ENCODE data around the gene FAM174B. TPM values are rescaled to one million over a fixed set of nuclear protein-coding genes. Genes with fewer than 3 reads are reported as not detected.

FAM174B gene
- total RNA-seq, 1 donor from 2014 or later, result 24.0 TPM

DNA sequence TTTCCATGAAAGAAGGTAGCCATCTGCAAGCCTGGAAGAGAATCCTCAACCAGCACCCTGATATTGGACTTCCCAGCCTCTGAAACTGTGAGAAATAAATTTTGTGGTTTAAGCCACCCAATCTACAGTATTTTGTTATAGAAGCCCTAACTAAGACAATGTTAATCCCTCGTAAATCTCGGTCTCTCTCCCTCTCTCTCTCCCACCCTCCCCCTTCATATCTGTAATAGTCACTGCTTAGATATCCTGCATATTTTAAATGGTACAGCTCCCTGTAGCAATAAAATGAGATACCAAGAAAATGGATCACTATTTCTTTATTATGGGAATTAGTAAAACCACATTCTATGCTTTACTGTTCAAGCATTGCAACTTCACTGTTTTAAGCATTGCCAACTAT, 21.0 kb upstream of the FAM174B start:
- Mint-ChIP-seq H3K4me1 (ENCODE audit: low read depth) (peaks cover 10% of the 10 kb centered on the region), H3K27me3 (ENCODE audit: low read depth) (peaks cover 9% of the 10 kb centered on the region), H3K4me3 (ENCODE audit: unreplicated experiment) (no peak overlapping the region), H3K36me3 (ENCODE audit: low read depth) (no peaks in the 10 kb centered on the region), H3K9me3 (ENCODE audit: low read depth) (peaks cover 5% of the 10 kb centered on the region), H3K27ac (ENCODE audit: unreplicated experiment) (no peak overlapping the region)
- DNase-seq (ENCODE audit: low spot score), result no peak
- TF ChIP-seq, protein P1, sequence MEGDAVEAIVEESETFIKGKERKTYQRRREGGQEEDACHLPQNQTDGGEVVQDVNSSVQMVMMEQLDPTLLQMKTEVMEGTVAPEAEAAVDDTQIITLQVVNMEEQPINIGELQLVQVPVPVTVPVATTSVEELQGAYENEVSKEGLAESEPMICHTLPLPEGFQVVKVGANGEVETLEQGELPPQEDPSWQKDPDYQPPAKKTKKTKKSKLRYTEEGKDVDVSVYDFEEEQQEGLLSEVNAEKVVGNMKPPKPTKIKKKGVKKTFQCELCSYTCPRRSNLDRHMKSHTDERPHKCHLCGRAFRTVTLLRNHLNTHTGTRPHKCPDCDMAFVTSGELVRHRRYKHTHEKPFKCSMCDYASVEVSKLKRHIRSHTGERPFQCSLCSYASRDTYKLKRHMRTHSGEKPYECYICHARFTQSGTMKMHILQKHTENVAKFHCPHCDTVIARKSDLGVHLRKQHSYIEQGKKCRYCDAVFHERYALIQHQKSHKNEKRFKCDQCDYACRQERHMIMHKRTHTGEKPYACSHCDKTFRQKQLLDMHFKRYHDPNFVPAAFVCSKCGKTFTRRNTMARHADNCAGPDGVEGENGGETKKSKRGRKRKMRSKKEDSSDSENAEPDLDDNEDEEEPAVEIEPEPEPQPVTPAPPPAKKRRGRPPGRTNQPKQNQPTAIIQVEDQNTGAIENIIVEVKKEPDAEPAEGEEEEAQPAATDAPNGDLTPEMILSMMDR (IDR thresholded peaks at IDR 0.05), result no peak

DNA sequence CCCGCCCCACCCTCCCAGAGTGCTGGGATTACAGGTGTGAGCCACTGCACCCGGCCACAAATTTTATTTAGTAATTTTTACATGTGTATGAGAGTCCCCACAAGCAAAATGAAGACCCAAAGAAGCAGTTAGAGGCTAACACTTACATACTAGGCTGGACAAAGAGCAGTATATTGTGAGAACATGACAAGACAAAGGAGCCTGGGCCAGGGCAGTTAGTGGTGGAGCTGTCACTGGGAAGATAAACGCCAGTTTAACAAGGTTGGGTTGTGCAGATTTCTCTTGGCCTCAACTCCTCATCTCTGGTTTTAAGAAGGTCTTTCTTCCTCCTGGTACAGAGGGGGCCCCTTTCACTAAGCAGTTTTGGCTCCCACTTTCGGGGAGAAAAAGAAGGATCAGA, 19.9 kb upstream of the FAM174B start:
- Mint-ChIP-seq H3K4me3 (ENCODE audit: unreplicated experiment) (no peak overlapping the region), H3K27me3 (ENCODE audit: low read depth) (peaks cover 14% of the 10 kb centered on the region), H3K9me3 (ENCODE audit: low read depth) (peaks cover 5% of the 10 kb centered on the region), H3K36me3 (ENCODE audit: low read depth) (no peaks in the 10 kb centered on the region), H3K4me1 (ENCODE audit: low read depth) (peaks cover 4% of the 10 kb centered on the region), H3K27ac (ENCODE audit: unreplicated experiment) (no peak overlapping the region)
- no peak for DNase-seq (ENCODE audit: low spot score)
- TF ChIP-seq, protein P1 (IDR thresholded peaks at IDR 0.05), result no peak

DNA sequence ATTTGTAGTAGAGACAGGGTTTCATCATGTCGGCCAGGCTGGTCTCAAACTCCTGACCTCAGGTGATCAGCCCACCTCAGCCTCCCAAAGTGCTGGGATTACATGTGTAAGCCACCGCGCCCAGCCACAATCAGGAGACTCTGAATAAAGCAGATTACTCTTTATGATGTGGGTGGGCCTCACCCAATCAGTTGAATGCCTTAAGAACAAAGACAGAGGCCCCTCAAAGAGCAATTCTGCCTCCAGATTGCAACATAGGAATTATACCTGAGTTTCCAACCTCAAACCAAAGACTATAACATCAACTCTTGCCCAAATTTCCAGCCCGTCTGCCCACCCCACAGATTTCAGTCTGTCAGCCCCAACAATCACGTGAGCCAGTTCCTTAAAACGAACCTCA, 18.8 kb upstream of the FAM174B start:
- Mint-ChIP-seq H3K9me3 (ENCODE audit: low read depth) (peaks cover 5% of the 10 kb centered on the region), H3K4me1 (ENCODE audit: low read depth) (peaks cover 6% of the 10 kb centered on the region), H3K27me3 (ENCODE audit: low read depth) (peaks cover 14% of the 10 kb centered on the region), H3K27ac (ENCODE audit: unreplicated experiment) (no peak overlapping the region), H3K4me3 (ENCODE audit: unreplicated experiment) (no peak overlapping the region), H3K36me3 (ENCODE audit: low read depth) (no peaks in the 10 kb centered on the region)
- DNase-seq (ENCODE audit: low spot score), result no peak
- TF ChIP-seq, protein P1 (IDR thresholded peaks at IDR 0.05), result no peak

DNA sequence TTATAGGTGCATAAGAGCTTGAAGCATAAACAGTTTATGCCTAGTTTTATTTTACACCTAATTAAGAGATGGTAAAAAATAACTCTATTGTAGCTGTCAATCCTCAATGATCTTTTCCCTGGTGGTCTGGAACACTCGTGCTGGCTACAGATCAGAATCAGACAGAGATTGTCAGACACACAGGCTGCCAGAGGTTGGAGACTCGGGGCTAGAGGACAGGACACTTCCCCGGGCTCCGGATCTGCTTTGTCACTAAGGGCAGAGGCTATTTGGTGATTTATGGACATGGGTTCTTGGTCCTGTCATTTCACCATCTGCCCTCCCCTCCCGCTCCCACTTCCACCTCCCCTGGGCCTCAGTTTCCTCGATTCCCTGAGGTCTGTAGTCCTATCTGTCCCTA, 16.5 kb upstream of the FAM174B start:
- Mint-ChIP-seq H3K4me3 (ENCODE audit: unreplicated experiment) (no peak overlapping the region), H3K27ac (ENCODE audit: unreplicated experiment) (no peak overlapping the region), H3K4me1 (ENCODE audit: low read depth) (peaks cover 11% of the 10 kb centered on the region), H3K9me3 (ENCODE audit: low read depth) (peaks cover 5% of the 10 kb centered on the region), H3K36me3 (ENCODE audit: low read depth) (no peaks in the 10 kb centered on the region), H3K27me3 (ENCODE audit: low read depth) (peaks cover 13% of the 10 kb centered on the region)
- TF ChIP-seq, protein P1 (IDR thresholded peaks at IDR 0.05), result no peak
- no peak for DNase-seq (ENCODE audit: low spot score)

DNA sequence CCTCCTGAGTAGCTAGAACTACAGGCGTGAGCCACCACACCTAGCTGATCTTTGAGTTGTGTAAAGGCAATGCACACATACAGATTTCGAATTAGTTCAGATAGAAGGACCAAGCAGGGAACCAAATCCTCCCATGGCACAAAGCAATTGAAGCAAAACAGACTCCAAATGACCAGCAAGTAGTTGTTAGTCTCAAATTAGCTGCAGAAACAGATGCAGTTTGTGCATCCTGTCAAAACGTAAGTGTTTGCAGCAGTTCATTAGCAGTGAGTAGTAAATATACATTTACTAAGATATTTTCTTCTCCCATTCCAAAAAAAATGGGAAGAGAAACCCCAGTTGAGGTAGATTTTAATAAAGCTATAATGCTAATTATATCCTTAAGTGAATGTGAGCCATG, 15.8 kb upstream of the FAM174B start:
- Mint-ChIP-seq H3K27ac (ENCODE audit: unreplicated experiment) (no peak overlapping the region), H3K4me1 (ENCODE audit: low read depth) (peaks cover 18% of the 10 kb centered on the region), H3K9me3 (ENCODE audit: low read depth) (peaks cover 2% of the 10 kb centered on the region), H3K36me3 (ENCODE audit: low read depth) (no peaks in the 10 kb centered on the region), H3K4me3 (ENCODE audit: unreplicated experiment) (no peak overlapping the region), H3K27me3 (ENCODE audit: low read depth) (peaks cover 13% of the 10 kb centered on the region)
- no peak for DNase-seq (ENCODE audit: low spot score)
- TF ChIP-seq, protein P1 (IDR thresholded peaks at IDR 0.05), result no peak

Measured in chondrocyte (in vitro differentiated cells).